ENCODE data around the gene USP11. TPM values are rescaled to one million over a fixed set of nuclear protein-coding genes. Genes with fewer than 3 reads are reported as not detected.
A peak's percentile ranks its signal among the peaks of the same experiment; 100 is the strongest.

USP11 gene
- total RNA-seq = 10 to 100 TPM; 62.6 to 66.2 TPM
- 23.8 TPM for polyA plus RNA-seq (2013, experiment 1 of 2)
- polyA plus RNA-seq (2013, experiment 2 of 2) = 29.7 TPM
- total RNA-seq = 9.0 to 72.6 (median 50.2) reads per million in 172 experiments

GRCh38 chrX:47232803-47233332 lies at the start of gene USP11:
USP11 (plus strand) TSS chrX:47233009; CDS start chrX:47233044, 35 bp downstream.
- H3K4me3 ChIP-seq (ENCODE audit: low read length) = peak within 1 kb of the TSS; percentile 91
- Mint-ChIP-seq H3K36me3 (ENCODE audit: low read depth) (peaks cover 24% of the 10 kb centered on the region), H3K27ac (peak within 1 kb of the TSS; percentile 93), H3K9me3 (no peaks in the 10 kb centered on the region), H3K27me3 (no peaks in the 10 kb centered on the region), H3K4me1 (ENCODE audit: low read depth) (peaks cover 31% of the 10 kb centered on the region), H3K4me3 (peak within 1 kb of the TSS; percentile 91)
- ChIA-PET POLR2A (interaction anchor here (0.8 to 3.5 kb wide), 18 partner anchors 13 to 1923 kb away, joined by 3 to 137 read pairs (median 4); partner anchors contain the start of genes ARAF, CDK16, NDUFB11 and RBM10), CTCF (interaction anchor here (1.7 kb wide), 1 partner anchor 88 kb away, joined by 6 read pairs; the partner anchor contains the start of genes NDUFB11 and RBM10)
- peaks cover 11% of the 10 kb centered on the region for H3K36me3 ChIP-seq (ENCODE audit: insufficient read depth, low read length)
- ATAC-seq (ENCODE audit: poor library complexity) (peak; percentile 1), DNase-seq (peak in 13 of 14 experiments; percentile 12 to 74 (median 40))
- intact Hi-C loops (cut with DNase I, micrococcal nuclease) = loop anchor here (1.0 to 5.0 kb wide), 4 partner anchors 15 to 152 kb away; partner anchors contain the start of gene CDK16 (in 1 of the 2)
- peaks cover 10% of the 10 kb centered on the region for H3K4me1 ChIP-seq (ENCODE audit: insufficient read depth, low read length)
- no peak for TF ChIP-seq CTCF (IDR thresholded peaks at IDR 0.05)
- H3K27me3 ChIP-seq (ENCODE audit: control insufficient read depth in 1 of 2, insufficient read depth in 2 of 2, low read length in 2 of 2) = no peaks in the 10 kb centered on the region
- no peaks in the 10 kb centered on the region for H3K9me3 ChIP-seq (ENCODE audit: control insufficient read depth in 1 of 2, insufficient read depth in 1 of 2, low read length in 2 of 2)
- H3K27ac ChIP-seq (ENCODE audit: low read depth in 1 of 2, low read length in 2 of 2) = peak within 1 kb of the TSS; percentile 95 to 98

DNA sequence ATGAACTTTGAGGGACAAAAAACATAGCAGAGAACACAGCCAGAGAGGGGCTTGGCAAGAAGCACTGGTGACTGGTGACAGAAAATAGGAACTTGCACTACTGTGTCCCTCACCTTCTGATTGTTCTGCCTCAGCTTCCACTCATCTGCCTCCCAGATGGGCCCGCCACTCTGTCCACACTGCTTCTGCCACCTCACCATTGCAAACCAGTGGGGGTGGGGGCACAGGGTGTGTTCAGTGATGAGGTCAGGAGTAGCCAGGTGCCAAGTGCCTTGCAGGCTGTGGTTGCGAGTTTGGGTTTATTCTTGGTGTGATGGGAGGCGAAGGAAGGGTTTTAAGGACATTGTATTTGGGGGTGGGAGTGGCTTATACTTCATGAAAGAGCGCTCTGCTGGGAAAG lies 48.3 kb upstream of the USP11 start:
- ChIA-PET POLR2A (no interaction called here), CTCF (no interaction called here)
- no peaks in the 10 kb centered on the region for H3K4me1 Mint-ChIP-seq (ENCODE audit: low read depth)
- intact Hi-C loops (cut with DNase I, micrococcal nuclease) = no loop called here
- H3K27me3 Mint-ChIP-seq = no peaks in the 10 kb centered on the region
- no peak for DNase-seq
- Histone ChIP-seq H3K36me3 (ENCODE audit: insufficient read depth, low read length) (peaks cover 48% of the 10 kb centered on the region), H3K27ac (ENCODE audit: low read depth in 1 of 2, low read length in 2 of 2) (no peak overlapping the region), H3K4me3 (ENCODE audit: low read length) (no peak overlapping the region), H3K4me1 (ENCODE audit: insufficient read depth, low read length) (no peaks in the 10 kb centered on the region), H3K9me3 (ENCODE audit: control insufficient read depth in 1 of 2, insufficient read depth in 1 of 2, low read length in 2 of 2) (no peaks in the 10 kb centered on the region), H3K27me3 (ENCODE audit: control insufficient read depth in 1 of 2, insufficient read depth in 2 of 2, low read length in 2 of 2) (no peaks in the 10 kb centered on the region)
- TF ChIP-seq CTCF (IDR thresholded peaks at IDR 0.05) = no peak
- ATAC-seq (ENCODE audit: poor library complexity) = no peak
- no peak overlapping the region for H3K27ac Mint-ChIP-seq
- peaks cover 43% of the 10 kb centered on the region for H3K36me3 Mint-ChIP-seq (ENCODE audit: low read depth)
- H3K4me3 Mint-ChIP-seq = no peak overlapping the region
- H3K9me3 Mint-ChIP-seq = no peaks in the 10 kb centered on the region

DNA sequence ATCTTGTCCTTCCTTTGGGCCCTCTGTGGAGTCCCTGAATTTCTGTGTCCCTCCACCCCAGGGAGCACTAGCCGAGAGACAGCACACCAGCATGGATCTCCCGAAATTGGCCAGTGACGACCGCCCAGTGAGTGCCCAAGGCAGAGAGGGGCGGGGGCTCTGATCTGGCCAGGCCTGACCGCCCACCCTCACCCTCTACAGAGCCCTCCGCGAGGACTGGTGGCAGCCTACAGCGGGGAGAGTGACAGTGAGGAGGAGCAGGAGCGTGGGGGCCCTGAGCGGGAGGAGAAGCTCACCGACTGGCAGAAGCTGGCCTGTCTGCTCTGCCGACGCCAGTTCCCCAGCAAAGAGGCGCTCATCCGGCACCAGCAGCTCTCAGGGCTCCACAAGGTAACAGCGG lies 47.6 kb upstream of the USP11 start:
- ATAC-seq (ENCODE audit: poor library complexity) (no peak), DNase-seq (no peak)
- Histone ChIP-seq H3K27ac (ENCODE audit: low read depth in 1 of 2, low read length in 2 of 2) (no peak overlapping the region), H3K9me3 (ENCODE audit: control insufficient read depth in 1 of 2, insufficient read depth in 1 of 2, low read length in 2 of 2) (no peaks in the 10 kb centered on the region), H3K27me3 (ENCODE audit: control insufficient read depth in 1 of 2, insufficient read depth in 2 of 2, low read length in 2 of 2) (no peaks in the 10 kb centered on the region), H3K36me3 (ENCODE audit: insufficient read depth, low read length) (peaks cover 43% of the 10 kb centered on the region), H3K4me1 (ENCODE audit: insufficient read depth, low read length) (no peaks in the 10 kb centered on the region), H3K4me3 (ENCODE audit: low read length) (no peak overlapping the region)
- peaks cover under 1% of the 10 kb centered on the region for H3K4me1 Mint-ChIP-seq (ENCODE audit: low read depth)
- TF ChIP-seq CTCF (IDR thresholded peaks at IDR 0.05) = no peak
- intact Hi-C loops (cut with DNase I, micrococcal nuclease) = no loop called here
- H3K36me3 Mint-ChIP-seq (ENCODE audit: low read depth) = peaks cover 40% of the 10 kb centered on the region
- no peak overlapping the region for H3K27ac Mint-ChIP-seq
- no peaks in the 10 kb centered on the region for H3K27me3 Mint-ChIP-seq
- ChIA-PET CTCF (no interaction called here), POLR2A (no interaction called here)
- H3K4me3 Mint-ChIP-seq = no peak overlapping the region
- H3K9me3 Mint-ChIP-seq = no peaks in the 10 kb centered on the region
